Measurements from ENCODE around the gene AUTS2. TPM values are rescaled to one million over a fixed set of nuclear protein-coding genes. Genes with fewer than 3 reads are reported as not detected.

Gene AUTS2
- total and polyA plus RNA-seq, 4 donors: 4.9 to 24.4 (median 7.0) TPM

DNA sequence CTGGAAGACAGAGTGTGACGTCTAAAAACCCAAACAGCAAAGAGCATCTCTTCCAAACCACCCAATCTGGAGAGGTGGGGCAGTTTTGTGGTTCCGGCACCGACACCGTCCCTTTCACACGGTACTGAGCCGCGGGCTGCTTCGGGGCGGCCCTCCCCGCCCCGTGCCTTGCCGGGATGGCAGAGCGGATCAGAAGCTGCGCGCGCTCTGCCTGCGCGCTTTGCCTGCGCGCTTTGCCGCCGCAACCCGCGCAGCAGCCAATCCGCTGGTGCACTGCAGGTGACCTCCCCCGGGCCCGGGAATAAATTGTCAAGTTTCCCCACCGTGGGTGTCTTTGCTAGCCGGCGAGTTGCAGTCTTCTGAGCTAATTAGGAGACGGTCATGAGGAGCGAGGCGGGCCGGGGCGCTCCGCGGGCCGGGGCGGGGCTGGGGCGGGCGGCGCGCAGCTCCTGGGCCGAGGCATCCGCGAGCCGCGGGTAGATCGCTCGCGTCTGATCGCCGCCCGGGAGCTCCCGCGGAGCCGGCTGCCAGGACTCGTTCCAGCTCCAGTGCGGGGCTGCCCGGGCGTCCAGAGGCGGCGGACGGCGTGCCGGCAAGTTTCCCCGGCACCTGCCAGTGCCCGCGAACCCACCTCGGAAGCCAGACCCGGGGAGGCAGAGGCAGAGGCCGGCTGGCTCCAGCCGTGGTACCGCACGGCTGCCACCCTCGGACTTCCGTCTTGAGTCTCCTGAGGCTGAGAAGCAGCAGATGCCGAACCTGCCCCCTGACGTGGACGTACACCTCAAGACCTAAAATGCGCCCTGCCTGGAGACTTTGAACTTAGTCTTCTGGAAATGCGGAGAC is 997.7 kb downstream of the AUTS2 start (continued):
- no peak for TF ChIP-seq FOXA1 (IDR thresholded peaks at IDR 0.05)

DNA sequence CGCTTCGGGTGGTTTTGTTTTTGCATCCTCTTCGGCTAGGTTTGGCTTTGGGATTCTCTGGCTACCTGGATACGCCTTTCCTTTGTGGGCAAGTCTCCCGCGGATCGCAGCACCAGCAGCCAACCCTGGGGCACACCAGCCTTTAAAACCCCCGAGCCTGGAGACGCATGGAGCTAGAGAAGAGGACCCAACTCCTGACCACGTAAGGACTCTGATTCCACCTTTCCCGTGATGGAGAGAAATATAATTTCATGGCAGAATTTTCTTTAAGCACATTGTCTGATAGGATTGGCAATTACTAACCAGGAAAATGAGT is 998.3 kb downstream of the AUTS2 start:
- Histone ChIP-seq H3K27me3 (ENCODE audit: control insufficient read depth in 4 of 4, insufficient read depth in 4 of 4, low read length in 3 of 4) (no peaks in the 10 kb centered on the region), H3K4me1 (ENCODE audit: control insufficient read depth in 4 of 4, insufficient read depth in 4 of 4, low read length in 3 of 4) (peaks cover 5 to 67% (median 41%) of the 10 kb centered on the region in 4 donors), H3K9me3 (ENCODE audit: control insufficient read depth in 4 of 4, low read length in 3 of 4) (no peaks in the 10 kb centered on the region), H3K36me3 (ENCODE audit: control insufficient read depth in 4 of 4, insufficient read depth in 3 of 4, low read depth in 1 of 4, low read length in 3 of 4) (peaks cover 0 to 4% (median 1%) of the 10 kb centered on the region in 4 donors), H3K27ac (ENCODE audit: low read depth in 1 of 2, low read length in 2 of 2) (peak overlapping the region; percentile 44 to 49), H3K4me3 (ENCODE audit: low read depth in 1 of 3, low read length in 3 of 3) (peak overlapping the region; percentile 73 to 86 (median 74)), H3K9ac (ENCODE audit: low read depth in 1 of 2, low read length in 2 of 2) (peak overlapping the region; percentile 21 to 81)
- no peak for DNase-seq (ENCODE audit: low spot score)
- TF ChIP-seq TAF1 (conservative IDR thresholded peaks at IDR 0.05): no peak
- TF ChIP-seq, protein P1, sequence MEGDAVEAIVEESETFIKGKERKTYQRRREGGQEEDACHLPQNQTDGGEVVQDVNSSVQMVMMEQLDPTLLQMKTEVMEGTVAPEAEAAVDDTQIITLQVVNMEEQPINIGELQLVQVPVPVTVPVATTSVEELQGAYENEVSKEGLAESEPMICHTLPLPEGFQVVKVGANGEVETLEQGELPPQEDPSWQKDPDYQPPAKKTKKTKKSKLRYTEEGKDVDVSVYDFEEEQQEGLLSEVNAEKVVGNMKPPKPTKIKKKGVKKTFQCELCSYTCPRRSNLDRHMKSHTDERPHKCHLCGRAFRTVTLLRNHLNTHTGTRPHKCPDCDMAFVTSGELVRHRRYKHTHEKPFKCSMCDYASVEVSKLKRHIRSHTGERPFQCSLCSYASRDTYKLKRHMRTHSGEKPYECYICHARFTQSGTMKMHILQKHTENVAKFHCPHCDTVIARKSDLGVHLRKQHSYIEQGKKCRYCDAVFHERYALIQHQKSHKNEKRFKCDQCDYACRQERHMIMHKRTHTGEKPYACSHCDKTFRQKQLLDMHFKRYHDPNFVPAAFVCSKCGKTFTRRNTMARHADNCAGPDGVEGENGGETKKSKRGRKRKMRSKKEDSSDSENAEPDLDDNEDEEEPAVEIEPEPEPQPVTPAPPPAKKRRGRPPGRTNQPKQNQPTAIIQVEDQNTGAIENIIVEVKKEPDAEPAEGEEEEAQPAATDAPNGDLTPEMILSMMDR (IDR thresholded peaks at IDR 0.05; ENCODE audit: low read depth, low read length, missing input control): no peak
- TF ChIP-seq RAD21 (IDR thresholded peaks at IDR 0.05): no peak
- TF ChIP-seq, protein P2, sequence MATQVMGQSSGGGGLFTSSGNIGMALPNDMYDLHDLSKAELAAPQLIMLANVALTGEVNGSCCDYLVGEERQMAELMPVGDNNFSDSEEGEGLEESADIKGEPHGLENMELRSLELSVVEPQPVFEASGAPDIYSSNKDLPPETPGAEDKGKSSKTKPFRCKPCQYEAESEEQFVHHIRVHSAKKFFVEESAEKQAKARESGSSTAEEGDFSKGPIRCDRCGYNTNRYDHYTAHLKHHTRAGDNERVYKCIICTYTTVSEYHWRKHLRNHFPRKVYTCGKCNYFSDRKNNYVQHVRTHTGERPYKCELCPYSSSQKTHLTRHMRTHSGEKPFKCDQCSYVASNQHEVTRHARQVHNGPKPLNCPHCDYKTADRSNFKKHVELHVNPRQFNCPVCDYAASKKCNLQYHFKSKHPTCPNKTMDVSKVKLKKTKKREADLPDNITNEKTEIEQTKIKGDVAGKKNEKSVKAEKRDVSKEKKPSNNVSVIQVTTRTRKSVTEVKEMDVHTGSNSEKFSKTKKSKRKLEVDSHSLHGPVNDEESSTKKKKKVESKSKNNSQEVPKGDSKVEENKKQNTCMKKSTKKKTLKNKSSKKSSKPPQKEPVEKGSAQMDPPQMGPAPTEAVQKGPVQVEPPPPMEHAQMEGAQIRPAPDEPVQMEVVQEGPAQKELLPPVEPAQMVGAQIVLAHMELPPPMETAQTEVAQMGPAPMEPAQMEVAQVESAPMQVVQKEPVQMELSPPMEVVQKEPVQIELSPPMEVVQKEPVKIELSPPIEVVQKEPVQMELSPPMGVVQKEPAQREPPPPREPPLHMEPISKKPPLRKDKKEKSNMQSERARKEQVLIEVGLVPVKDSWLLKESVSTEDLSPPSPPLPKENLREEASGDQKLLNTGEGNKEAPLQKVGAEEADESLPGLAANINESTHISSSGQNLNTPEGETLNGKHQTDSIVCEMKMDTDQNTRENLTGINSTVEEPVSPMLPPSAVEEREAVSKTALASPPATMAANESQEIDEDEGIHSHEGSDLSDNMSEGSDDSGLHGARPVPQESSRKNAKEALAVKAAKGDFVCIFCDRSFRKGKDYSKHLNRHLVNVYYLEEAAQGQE (IDR thresholded peaks at IDR 0.05): no peak
- no peak for TF ChIP-seq SP1 (IDR thresholded peaks at IDR 0.05)
- TF ChIP-seq YY1 (IDR thresholded peaks at IDR 0.05): no peak
- TF ChIP-seq EGR1 (IDR thresholded peaks at IDR 0.05; ENCODE audit: low read depth in 2 of 2): no peak
- TF ChIP-seq, protein P3, sequence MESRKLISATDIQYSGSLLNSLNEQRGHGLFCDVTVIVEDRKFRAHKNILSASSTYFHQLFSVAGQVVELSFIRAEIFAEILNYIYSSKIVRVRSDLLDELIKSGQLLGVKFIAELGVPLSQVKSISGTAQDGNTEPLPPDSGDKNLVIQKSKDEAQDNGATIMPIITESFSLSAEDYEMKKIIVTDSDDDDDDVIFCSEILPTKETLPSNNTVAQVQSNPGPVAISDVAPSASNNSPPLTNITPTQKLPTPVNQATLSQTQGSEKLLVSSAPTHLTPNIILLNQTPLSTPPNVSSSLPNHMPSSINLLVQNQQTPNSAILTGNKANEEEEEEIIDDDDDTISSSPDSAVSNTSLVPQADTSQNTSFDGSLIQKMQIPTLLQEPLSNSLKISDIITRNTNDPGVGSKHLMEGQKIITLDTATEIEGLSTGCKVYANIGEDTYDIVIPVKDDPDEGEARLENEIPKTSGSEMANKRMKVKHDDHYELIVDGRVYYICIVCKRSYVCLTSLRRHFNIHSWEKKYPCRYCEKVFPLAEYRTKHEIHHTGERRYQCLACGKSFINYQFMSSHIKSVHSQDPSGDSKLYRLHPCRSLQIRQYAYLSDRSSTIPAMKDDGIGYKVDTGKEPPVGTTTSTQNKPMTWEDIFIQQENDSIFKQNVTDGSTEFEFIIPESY (IDR thresholded peaks at IDR 0.05): no peak
- TF ChIP-seq FOXA1 (IDR thresholded peaks at IDR 0.05): no peak
- WGBS: 31% methylated on average over 11 of the region's 11 CpGs

DNA sequence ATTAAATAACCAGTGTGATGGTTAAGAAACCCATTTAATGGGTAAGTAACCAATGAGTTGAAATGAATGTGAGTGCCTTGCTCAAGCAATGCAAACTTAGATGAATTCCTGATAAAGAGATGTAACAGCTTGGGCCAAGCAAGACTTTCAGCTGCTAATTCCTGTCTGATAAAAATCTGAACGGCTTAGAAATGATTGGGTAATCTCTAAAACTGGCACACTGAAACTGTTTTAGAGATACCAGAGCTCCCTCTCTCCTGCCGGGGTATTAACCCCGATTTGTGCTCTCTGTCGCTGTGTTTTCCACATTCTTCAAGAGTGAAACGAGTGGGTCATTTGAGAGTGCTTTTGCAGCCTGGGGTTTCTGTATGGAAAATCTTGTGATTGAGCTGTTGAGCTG is 998.8 kb downstream of the AUTS2 start:
- WGBS: 29% methylated on average over 5 of the region's 5 CpGs
- Histone ChIP-seq H3K36me3 (ENCODE audit: control insufficient read depth in 4 of 4, insufficient read depth in 3 of 4, low read depth in 1 of 4, low read length in 3 of 4) (peaks cover 0 to 4% (median 1%) of the 10 kb centered on the region in 4 donors), H3K27ac (ENCODE audit: low read depth in 1 of 2, low read length in 2 of 2) (peak overlapping the region in 1 of 2 donors; percentile 49), H3K4me3 (ENCODE audit: low read depth in 1 of 3, low read length in 3 of 3) (peak overlapping the region; percentile 50 to 74 (median 73)), H3K4me1 (ENCODE audit: control insufficient read depth in 4 of 4, insufficient read depth in 4 of 4, low read length in 3 of 4) (peaks cover 7 to 69% (median 42%) of the 10 kb centered on the region in 4 donors), H3K27me3 (ENCODE audit: control insufficient read depth in 4 of 4, insufficient read depth in 4 of 4, low read length in 3 of 4) (no peaks in the 10 kb centered on the region), H3K9me3 (ENCODE audit: control insufficient read depth in 4 of 4, low read length in 3 of 4) (no peaks in the 10 kb centered on the region), H3K9ac (ENCODE audit: low read depth in 1 of 2, low read length in 2 of 2) (peak overlapping the region; percentile 47 to 81)
- DNase-seq (ENCODE audit: low spot score): no peak
- TF ChIP-seq, protein P2 (IDR thresholded peaks at IDR 0.05): no peak
- TF ChIP-seq, protein P4, sequence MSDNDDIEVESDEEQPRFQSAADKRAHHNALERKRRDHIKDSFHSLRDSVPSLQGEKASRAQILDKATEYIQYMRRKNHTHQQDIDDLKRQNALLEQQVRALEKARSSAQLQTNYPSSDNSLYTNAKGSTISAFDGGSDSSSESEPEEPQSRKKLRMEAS (IDR thresholded peaks at IDR 0.05): no peak
- TF ChIP-seq TAF1 (conservative IDR thresholded peaks at IDR 0.05) (no peak), JUND (IDR thresholded peaks at IDR 0.05) (no peak), FOXA2 (IDR thresholded peaks at IDR 0.05) (no peak), RXRA (IDR thresholded peaks at IDR 0.05) (peak; percentile 35 to 65), FOXA1 (IDR thresholded peaks at IDR 0.05) (no peak), HNF4A (conservative IDR thresholded peaks at IDR 0.05) (peak in 1 of 2 donors; percentile 36)
- TF ChIP-seq, protein P1 (IDR thresholded peaks at IDR 0.05; ENCODE audit: low read depth, low read length, missing input control): no peak
